GM21367 (cell line): Measurements from ENCODE around the gene GADD45A.
"Not testable (repeated sequence)": the region's sequence is repeated elsewhere in the genome, so short reads cannot be mapped to it uniquely, and the experiment has no call there.

ENCODE experiments used
- ATAC-seq: cut with Tn5 transposase; IDR thresholded peaks from one replicate; pipeline ENCODE4 v1.9.1; 2021; ENCODE audit not compliant: unreplicated experiment

GADD45A gene

GRCh38 chr1:67719329-67720196 lies 34.6 kb downstream of the GADD45A start:
- no peak for ATAC-seq

DNA sequence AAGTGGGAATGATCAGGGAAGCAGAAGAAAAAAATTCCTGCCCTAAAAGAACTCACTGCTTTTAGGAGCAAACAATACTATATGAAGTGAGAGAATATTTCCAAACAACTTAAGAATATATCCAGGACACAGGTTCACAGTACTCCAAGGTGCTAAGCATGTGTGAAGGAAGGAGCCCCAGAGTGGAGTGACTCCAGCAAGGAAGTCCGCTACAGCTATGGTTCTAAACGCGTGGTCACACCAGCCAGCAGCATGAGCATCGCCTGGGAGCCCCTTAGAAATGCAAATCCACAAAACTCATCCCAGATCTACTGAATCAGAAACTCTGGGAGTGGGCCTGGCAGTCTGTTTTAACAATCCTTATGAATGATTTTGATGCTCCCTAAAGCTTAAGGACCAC lies 36.1 kb downstream of the GADD45A start:
- ATAC-seq: no peak

- ATAC-seq: no peak
Measured at GRCh38 chr1:67721650-67722291, 36.8 kb downstream of the GADD45A start.

DNA sequence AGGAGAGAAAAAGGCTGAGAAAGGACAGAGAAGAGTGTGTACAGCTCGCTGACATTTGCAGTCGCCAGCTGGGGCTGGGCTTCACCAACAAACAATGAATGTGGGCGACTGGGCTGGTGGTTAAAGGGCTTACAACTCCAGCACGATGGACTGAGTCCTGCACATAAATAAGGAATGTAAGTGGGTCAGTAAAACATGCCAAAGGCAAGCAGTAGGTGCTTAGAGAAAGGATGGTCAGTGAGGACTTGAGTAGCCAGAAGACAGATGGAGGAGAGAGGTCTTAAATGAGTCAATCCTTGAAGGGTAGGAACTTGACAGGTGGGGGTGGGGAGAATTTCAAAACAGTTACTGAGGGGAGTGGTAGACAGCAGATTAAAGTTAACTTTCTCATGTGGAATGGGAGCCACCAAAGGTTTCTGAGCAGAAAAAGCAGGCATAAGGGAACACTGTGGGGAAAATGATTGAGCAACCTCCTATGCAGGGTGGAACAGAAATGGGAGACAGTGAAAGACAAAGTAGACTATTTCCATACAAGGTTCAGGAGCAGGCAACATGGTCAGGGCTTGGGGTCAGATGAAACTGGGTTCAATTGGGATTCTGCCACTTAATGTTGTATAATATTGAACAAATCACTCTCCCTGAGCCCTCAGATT lies 37.4 kb downstream of the GADD45A start:
- no peak for ATAC-seq

GRCh38 chr1:67723126-67723525 lies 38.1 kb downstream of the GADD45A start:
- no peak for ATAC-seq

DNA sequence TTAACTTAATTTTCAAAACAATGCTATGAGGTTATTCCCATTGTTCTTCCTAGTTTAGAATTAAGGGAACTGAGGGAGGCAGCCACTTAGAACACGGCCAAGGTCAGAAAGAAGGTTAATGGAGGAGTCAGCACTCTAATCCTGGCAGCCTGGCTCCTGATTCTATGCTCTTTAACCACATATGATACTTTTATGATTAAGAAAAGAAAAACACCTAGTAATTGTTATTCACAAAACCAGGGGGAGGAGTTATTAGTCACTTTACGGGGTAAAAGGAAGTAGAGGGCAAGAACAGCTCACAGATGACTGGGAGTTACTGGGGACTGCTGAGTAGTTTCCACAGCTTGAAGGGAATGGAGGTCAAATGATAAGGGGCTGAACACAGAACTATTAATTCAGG lies 38.6 kb downstream of the GADD45A start:
- peak; percentile 61 for ATAC-seq

- ATAC-seq: no peak
Measured at GRCh38 chr1:67724928-67725560, 40.0 kb downstream of the GADD45A start.

DNA sequence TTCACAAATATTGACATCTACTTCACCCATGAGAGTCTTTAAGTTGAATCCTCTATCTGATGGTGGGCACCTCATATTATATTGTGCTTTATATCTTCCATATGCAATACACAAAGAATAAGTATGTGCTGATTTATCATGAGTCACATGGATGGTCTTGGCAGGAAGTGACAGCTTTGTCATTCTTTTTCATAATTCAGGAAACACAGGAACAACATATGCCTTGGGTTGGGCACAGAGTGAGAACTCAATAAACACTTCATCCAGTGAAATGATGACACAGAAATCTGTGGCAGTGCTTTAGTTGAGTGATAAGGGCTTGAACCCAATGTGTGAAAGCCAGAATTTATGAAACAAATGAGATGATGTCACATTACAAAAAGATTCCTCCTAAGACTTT lies 41.2 kb downstream of the GADD45A start:
- no peak for ATAC-seq

DNA sequence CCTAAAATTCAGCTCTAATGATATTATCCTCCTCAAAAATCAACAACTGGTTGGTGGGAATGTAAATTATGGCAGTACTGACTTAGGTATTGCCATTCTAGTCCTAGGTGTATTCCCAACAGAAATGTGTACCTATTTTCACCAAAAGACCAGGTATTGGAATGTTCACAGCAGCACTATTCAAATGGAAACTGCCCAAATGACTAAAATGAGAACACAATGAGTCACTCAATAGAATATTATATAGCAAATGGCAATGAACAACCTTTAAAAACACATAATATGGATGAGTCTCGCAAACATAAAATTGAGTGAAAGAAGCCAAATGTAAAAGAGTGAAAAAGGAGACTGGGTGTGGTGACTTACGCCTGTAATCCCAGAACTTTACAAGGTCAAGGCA lies 44.9 kb downstream of the GADD45A start:
- no peak for ATAC-seq

GRCh38 chr1:67730312-67730711 lies 45.3 kb downstream of the GADD45A start:
- not testable (repeated sequence) for ATAC-seq

DNA sequence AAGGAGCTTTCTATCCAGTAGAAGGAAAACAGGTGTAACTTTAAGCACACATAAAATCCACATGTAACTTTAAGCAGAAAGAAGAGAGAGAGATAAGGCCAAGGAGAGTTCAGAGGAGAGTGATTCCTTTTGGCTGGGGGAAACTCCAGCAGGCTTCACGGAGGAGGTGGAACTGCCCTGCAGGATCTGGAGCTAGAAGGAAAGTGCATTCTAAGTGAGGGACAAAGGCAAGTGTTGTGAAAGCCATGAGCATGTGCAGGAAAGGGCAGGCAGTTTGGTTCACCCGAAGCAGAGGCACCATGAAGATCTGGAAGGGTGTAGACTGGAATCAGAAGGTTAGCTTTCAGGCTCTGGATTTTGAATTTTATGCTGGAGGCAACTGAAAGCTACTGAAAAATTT lies 46.3 kb downstream of the GADD45A start:
- ATAC-seq: no peak

- ATAC-seq: peak; percentile 34
Measured at GRCh38 chr1:67732750-67733151, 47.8 kb downstream of the GADD45A start.

- ATAC-seq: no peak
Measured at GRCh38 chr1:67733681-67734322, 48.8 kb downstream of the GADD45A start.

DNA sequence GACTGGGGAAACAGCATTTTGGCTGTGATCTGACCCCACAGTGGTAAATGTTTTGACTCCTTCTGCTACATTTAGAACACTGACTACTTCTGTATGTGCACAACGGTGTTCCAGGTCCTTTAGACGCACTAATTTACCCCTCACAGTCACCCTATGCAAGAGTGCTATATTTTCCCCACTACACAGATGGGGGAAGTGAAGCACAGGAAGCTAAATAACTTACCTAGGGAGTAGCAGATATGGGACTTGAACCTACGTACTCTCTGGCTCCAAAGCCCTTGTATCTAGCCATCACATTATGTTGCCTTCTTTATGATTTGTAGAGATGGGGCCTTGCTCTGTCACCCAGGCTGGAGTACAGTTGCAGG lies 49.3 kb downstream of the GADD45A start:
- no peak for ATAC-seq

DNA sequence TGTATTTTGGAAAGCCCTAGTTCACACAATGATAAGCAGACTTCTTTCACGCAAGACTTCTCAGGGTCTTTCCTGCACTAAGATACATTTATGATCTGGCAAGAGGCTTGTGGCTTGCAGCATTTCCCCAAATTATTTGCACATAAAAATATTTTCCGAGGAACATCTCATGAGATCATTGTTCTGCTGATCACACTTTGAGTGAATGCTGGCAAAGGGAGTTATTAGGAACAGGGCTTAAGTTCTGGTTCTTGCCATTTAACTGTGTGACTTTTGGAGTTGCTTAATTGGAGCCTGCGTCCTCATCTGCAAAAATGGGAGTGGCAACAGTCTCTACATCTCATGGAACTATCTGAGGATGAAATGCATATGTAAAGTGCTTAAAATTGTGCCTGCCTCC lies 50.2 kb downstream of the GADD45A start:
- ATAC-seq: no peak

GRCh38 chr1:67735806-67736627 lies 51.0 kb downstream of the GADD45A start:
- peak; percentile 95 for ATAC-seq

GRCh38 chr1:67736750-67737149 lies 51.7 kb downstream of the GADD45A start:
- ATAC-seq: no peak

- ATAC-seq: no peak
Measured at GRCh38 chr1:67737875-67738274, 52.9 kb downstream of the GADD45A start.
